C4-2B (cell line): ENCODE results near the gene CCDC141.

Source experiments
- ZFX ChIP-seq: fragments of 450-650 bp; IDR thresholded peaks from 2 replicates; pipeline ENCODE4 v1.6.1; 2017
- TF ChIP-seq, protein P1 (sequence below): fragments of 450-650 bp; conservative IDR thresholded peaks from 2 replicates; pipeline ENCODE4 v1.5.1; 2017; ENCODE audit warnings: mild to moderate bottlenecking

DNA sequence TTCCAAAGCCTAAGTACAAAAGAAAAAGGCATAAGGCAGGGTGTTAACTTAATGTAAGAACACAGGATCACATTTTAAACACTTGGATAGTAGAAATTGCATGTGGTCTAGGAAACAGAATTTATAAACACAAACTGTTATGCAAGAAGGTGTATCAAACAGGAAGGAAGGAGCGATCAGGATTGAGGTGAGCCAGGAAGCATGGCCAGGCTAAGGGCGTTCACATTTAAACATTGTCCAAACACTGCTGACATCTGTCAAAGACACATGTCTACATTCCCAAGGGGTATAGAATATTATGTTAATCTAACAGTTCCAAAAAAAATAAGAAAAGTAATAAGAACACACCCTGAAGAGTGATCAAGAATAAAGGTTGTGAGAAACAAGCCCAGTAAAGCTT is 71.3 kb downstream of the CCDC141 start:
- TF ChIP-seq, protein P1, sequence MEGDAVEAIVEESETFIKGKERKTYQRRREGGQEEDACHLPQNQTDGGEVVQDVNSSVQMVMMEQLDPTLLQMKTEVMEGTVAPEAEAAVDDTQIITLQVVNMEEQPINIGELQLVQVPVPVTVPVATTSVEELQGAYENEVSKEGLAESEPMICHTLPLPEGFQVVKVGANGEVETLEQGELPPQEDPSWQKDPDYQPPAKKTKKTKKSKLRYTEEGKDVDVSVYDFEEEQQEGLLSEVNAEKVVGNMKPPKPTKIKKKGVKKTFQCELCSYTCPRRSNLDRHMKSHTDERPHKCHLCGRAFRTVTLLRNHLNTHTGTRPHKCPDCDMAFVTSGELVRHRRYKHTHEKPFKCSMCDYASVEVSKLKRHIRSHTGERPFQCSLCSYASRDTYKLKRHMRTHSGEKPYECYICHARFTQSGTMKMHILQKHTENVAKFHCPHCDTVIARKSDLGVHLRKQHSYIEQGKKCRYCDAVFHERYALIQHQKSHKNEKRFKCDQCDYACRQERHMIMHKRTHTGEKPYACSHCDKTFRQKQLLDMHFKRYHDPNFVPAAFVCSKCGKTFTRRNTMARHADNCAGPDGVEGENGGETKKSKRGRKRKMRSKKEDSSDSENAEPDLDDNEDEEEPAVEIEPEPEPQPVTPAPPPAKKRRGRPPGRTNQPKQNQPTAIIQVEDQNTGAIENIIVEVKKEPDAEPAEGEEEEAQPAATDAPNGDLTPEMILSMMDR, result no peak
- no peak for TF ChIP-seq ZFX
